Measurements from ENCODE around the gene ACER2. TPM values are rescaled to one million over a fixed set of nuclear protein-coding genes. Genes with fewer than 3 reads are reported as not detected.

ACER2 gene
- 0.87 and 1.1 TPM in 2 replicates for total RNA-seq (2014; rRNA removed; shearing (Covaris generic); ENCODE audit: low replicate concordance)

DNA sequence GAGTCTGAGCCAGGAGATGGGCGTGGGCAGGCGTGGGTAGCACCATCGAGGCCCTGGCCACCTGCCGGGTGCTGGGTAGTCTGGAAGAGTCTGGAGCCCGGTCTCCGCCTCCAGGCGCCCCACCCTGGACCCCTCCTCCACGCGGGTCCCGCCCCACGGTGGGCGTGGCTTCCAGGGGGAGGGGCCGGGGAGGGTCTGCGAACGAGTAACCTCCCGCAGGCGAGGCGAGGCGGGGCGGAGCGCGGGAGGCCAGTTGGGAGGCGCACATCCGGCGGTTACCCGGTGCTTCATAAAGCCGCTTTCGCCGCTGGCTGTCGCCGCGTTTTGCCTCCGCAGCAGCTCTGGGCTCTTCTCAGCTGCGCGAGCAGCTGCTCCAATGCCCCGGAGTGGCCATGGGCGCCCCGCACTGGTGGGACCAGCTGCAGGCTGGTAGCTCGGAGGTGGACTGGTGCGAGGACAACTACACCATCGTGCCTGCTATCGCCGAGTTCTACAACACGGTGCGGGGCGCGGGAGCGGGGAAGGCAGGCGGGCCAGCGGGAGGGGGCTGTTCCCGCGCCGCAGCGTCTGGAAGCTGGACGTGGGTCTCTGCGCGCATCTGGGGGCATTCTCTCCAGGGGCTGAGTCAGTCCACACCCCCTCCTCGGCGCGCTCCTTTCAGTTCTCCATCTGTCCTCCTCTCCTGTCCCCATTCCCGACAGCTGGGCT, at the start of gene ACER2:
Gene ACER2, plus strand, starts transcription at position 317 of the 708 bp plus-strand sequence. Its CDS starts 76 bp downstream, at position 393.
- no peaks in the 10 kb centered on the region for H3K9me2 ChIP-seq (replicated peaks; ENCODE audit: insufficient read depth, low read length)
- DNase-seq, result peak; percentile 97
- H2AFZ ChIP-seq (ENCODE audit: low read length), result peak within 1 kb of the TSS; percentile 87
- no peaks in the 10 kb centered on the region for H3K27me3 ChIP-seq (ENCODE audit: low read length)
- no peaks in the 10 kb centered on the region for H3K36me3 ChIP-seq (ENCODE audit: insufficient read depth, low read length)
- H3K79me2 ChIP-seq (ENCODE audit: low read length), result no peaks in the 10 kb centered on the region
- peaks cover 14% of the 10 kb centered on the region for H3K4me1 ChIP-seq (ENCODE audit: low read length)
- peak within 1 kb of the TSS; percentile 97 for H3K4me2 ChIP-seq (ENCODE audit: low read depth, low read length, poor library complexity, severe bottlenecking)
- peak within 1 kb of the TSS; percentile 89 for H3K4me3 ChIP-seq (ENCODE audit: low read length)
- no peak within 1 kb of the TSS for H3K27ac ChIP-seq (ENCODE audit: low read length)
- peak within 1 kb of the TSS; percentile 71 for H3K9ac ChIP-seq (ENCODE audit: low read length)
- H4K20me1 ChIP-seq (ENCODE audit: insufficient read depth, low read depth, low read length), result no peaks in the 10 kb centered on the region
- no peaks in the 10 kb centered on the region for H3K9me3 ChIP-seq (ENCODE audit: low read length)

DNA sequence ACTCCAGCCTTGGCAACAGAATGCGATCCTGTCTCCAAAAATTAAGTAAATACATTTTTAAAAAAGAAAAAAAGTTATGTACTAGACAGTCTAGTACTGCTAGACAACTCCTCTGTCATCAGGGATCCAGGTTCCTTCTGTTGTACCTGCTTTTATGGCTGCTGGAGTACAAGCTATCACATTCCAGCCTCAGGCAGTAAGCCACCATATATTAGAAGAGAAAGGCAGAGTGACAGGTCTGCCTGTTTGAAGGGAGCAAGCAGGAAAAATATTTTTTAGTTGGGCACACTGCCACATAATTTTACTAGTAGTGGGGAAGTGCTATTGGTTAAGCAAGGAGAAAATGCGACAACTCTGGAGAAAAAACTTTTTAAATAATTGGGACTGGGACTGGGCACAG, 39.7 kb upstream of the ACER2 start:
- no peak overlapping the region for H3K4me2 ChIP-seq (ENCODE audit: low read depth, low read length, poor library complexity, severe bottlenecking)
- no peak overlapping the region for H2AFZ ChIP-seq (ENCODE audit: low read length)

DNA sequence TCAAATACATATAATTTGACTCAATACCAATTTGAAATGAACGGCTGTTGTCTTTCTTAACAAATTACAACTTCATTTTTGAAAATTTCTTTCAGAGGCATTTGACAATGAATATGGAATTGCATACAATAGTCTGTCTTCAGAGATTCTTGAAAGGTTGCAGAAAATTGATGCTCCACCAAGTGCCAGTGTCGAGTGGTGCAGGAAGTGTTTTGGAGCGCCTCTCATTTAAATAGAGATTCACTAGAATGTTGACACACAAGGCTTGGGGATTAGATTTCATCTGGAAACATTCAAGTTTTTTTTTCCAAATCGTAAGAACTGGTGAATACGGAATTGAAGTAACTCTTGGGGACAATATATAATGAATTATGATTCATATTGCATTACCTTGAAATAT, 36.9 kb upstream of the ACER2 start:
- Histone ChIP-seq H3K27ac (ENCODE audit: low read length) (no peak overlapping the region), H3K4me2 (ENCODE audit: low read depth, low read length, poor library complexity, severe bottlenecking) (no peak overlapping the region), H3K4me3 (ENCODE audit: low read length) (no peak overlapping the region), H3K36me3 (ENCODE audit: insufficient read depth, low read length) (peaks cover 34% of the 10 kb centered on the region; the same call in 1 of the 2 replicates), H3K9ac (ENCODE audit: low read length) (no peak overlapping the region), H3K9me2 (replicated peaks; ENCODE audit: insufficient read depth, low read length) (no peaks in the 10 kb centered on the region), H3K9me3 (ENCODE audit: low read length) (no peaks in the 10 kb centered on the region), H3K27me3 (ENCODE audit: low read length) (no peaks in the 10 kb centered on the region), H4K20me1 (ENCODE audit: insufficient read depth, low read depth, low read length) (no peaks in the 10 kb centered on the region), H3K4me1 (ENCODE audit: low read length) (peaks cover 3% of the 10 kb centered on the region), H3K79me2 (ENCODE audit: low read length) (no peaks in the 10 kb centered on the region), H2AFZ (ENCODE audit: low read length) (no peak overlapping the region)
- peak; percentile 59 for DNase-seq

More for the DNA sequence above, 39.7 kb upstream of the ACER2 start:
- H3K36me3 ChIP-seq (ENCODE audit: insufficient read depth, low read length), result peaks cover 13% of the 10 kb centered on the region
- H3K4me3 ChIP-seq (ENCODE audit: low read length), result no peak overlapping the region
- H3K9me3 ChIP-seq (ENCODE audit: low read length), result no peaks in the 10 kb centered on the region
- H3K27me3 ChIP-seq (ENCODE audit: low read length), result no peaks in the 10 kb centered on the region
- DNase-seq, result no peak
- no peaks in the 10 kb centered on the region for H3K9me2 ChIP-seq (replicated peaks; ENCODE audit: insufficient read depth, low read length)
- no peaks in the 10 kb centered on the region for H4K20me1 ChIP-seq (ENCODE audit: insufficient read depth, low read depth, low read length)
- H3K79me2 ChIP-seq (ENCODE audit: low read length), result no peaks in the 10 kb centered on the region
- no peak overlapping the region for H3K9ac ChIP-seq (ENCODE audit: low read length)
- H3K27ac ChIP-seq (ENCODE audit: low read length), result no peak overlapping the region
- peaks cover 19% of the 10 kb centered on the region for H3K4me1 ChIP-seq (ENCODE audit: low read length)

DNA sequence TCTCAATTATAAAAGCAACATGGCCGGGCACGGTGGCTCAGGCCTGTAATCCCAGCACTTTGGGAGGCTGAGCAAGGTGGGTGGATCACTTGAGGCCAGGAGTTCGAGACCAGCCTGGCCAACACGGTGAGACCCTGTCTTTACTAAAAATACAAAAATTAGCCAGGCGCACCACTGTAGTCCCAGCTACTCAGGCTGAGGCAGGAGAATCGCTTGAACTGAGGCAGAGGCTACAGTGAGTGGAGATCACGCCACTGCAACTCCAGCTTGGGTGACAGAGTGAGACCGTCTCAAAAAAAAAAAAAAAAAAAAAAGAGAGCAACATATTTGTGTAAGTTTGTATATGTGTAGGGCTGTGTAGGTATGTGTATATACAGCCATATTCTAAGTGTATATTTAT, 36.2 kb upstream of the ACER2 start:
- Histone ChIP-seq H3K4me2 (ENCODE audit: low read depth, low read length, poor library complexity, severe bottlenecking) (no peak overlapping the region), H3K9ac (ENCODE audit: low read length) (no peak overlapping the region), H4K20me1 (ENCODE audit: insufficient read depth, low read depth, low read length) (no peaks in the 10 kb centered on the region), H2AFZ (ENCODE audit: low read length) (no peak overlapping the region), H3K27ac (ENCODE audit: low read length) (no peak overlapping the region), H3K4me3 (ENCODE audit: low read length) (no peak overlapping the region), H3K4me1 (ENCODE audit: low read length) (peaks cover 2% of the 10 kb centered on the region), H3K9me2 (replicated peaks; ENCODE audit: insufficient read depth, low read length) (no peaks in the 10 kb centered on the region), H3K27me3 (ENCODE audit: low read length) (no peaks in the 10 kb centered on the region), H3K36me3 (ENCODE audit: insufficient read depth, low read length) (peaks cover 40% of the 10 kb centered on the region), H3K79me2 (ENCODE audit: low read length) (no peaks in the 10 kb centered on the region), H3K9me3 (ENCODE audit: low read length) (no peaks in the 10 kb centered on the region)
- DNase-seq, result peak; percentile 49

DNA sequence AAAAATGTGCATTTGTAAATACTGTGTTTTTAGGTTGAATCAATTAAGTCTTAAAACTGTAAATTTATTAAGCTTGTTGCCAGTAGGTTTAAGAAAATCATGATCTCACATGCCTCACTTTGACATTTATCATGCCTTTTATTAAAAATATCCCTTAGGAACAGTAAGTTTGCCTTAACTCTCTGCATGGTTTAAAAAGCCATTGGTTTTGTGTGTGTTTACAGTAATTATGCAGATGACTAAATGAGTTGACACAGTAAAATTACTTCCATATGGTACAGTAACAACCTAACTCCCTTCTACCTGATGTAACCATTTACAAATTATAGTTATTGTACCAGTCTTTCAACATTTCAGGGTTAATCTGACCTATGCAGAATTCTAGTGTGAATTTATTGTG, 35.3 kb upstream of the ACER2 start:
- no peak overlapping the region for H3K4me3 ChIP-seq (ENCODE audit: low read length)
- H3K9ac ChIP-seq (ENCODE audit: low read length), result no peak overlapping the region
- no peak overlapping the region for H2AFZ ChIP-seq (ENCODE audit: low read length)
- H3K79me2 ChIP-seq (ENCODE audit: low read length), result peaks cover 7% of the 10 kb centered on the region
- no peaks in the 10 kb centered on the region for H3K9me2 ChIP-seq (replicated peaks; ENCODE audit: insufficient read depth, low read length)
- peaks cover 12% of the 10 kb centered on the region for H3K4me1 ChIP-seq (ENCODE audit: low read length)
- H3K27me3 ChIP-seq (ENCODE audit: low read length), result no peaks in the 10 kb centered on the region
- 0 out of 2 replicates have a peak, but pooled peaks cover 6% of the 10 kb centered on the region for H4K20me1 ChIP-seq (ENCODE audit: insufficient read depth, low read depth, low read length)
- no peak overlapping the region for H3K4me2 ChIP-seq (ENCODE audit: low read depth, low read length, poor library complexity, severe bottlenecking)
- no peak for DNase-seq
- H3K27ac ChIP-seq (ENCODE audit: low read length), result no peak overlapping the region
- H3K9me3 ChIP-seq (ENCODE audit: low read length), result no peaks in the 10 kb centered on the region
- peaks cover 50% of the 10 kb centered on the region for H3K36me3 ChIP-seq (ENCODE audit: insufficient read depth, low read length)

DNA sequence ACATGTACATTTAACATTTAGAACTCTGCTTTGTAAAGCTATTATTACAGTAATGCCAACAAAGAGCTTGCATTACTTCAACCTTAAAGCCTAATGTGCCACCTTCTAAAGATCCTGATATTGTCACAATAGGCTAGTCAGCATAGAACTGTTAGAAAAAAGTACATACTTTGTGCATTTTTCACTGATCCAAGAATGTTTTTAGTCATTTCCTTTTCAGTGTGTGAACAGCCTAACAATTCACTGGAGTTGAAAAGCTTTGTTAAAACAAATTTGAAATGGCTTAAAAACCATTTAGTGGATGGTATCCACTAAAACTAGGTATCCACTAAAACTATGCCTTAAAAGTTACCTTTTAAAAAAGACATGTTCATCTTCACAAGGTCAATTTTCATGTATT, 33.3 kb upstream of the ACER2 start:
- H3K4me2 ChIP-seq (ENCODE audit: low read depth, low read length, poor library complexity, severe bottlenecking), result no peak overlapping the region
- peaks cover 61% of the 10 kb centered on the region for H3K36me3 ChIP-seq (ENCODE audit: insufficient read depth, low read length)
- no peak overlapping the region for H3K9ac ChIP-seq (ENCODE audit: low read length)

DNA sequence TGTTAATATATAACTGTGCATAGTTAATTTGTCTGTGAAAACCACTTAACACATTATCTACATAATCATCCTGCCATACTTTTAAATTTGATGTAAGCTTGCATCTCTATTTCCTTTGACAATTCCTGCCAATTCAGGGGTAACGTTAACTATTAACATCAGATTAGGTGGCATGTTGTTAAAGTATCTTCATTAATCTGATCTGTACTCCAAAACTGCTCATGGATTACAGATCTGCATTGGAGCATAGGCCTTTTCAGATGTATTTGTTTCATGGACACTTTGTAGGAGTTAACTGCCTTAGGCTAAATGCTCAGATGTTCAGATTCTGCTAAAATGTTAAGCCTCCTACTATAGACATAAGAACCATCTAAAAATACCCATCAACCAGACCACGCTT, 31.9 kb upstream of the ACER2 start:
- H3K27me3 ChIP-seq (ENCODE audit: low read length), result no peaks in the 10 kb centered on the region
- H3K36me3 ChIP-seq (ENCODE audit: insufficient read depth, low read length), result peaks cover 61% of the 10 kb centered on the region
- DNase-seq, result no peak
- no peak overlapping the region for H2AFZ ChIP-seq (ENCODE audit: low read length)
- no peak overlapping the region for H3K9ac ChIP-seq (ENCODE audit: low read length)
- no peak overlapping the region for H3K4me3 ChIP-seq (ENCODE audit: low read length)
- no peak overlapping the region for H3K27ac ChIP-seq (ENCODE audit: low read length)
- H3K9me3 ChIP-seq (ENCODE audit: low read length), result no peaks in the 10 kb centered on the region
- no peaks in the 10 kb centered on the region for H3K9me2 ChIP-seq (replicated peaks; ENCODE audit: insufficient read depth, low read length)
- H3K4me2 ChIP-seq (ENCODE audit: low read depth, low read length, poor library complexity, severe bottlenecking), result peak overlapping the region; percentile 92
- peaks cover 26% of the 10 kb centered on the region for H3K79me2 ChIP-seq (ENCODE audit: low read length)
- H3K4me1 ChIP-seq (ENCODE audit: low read length), result peaks cover 27% of the 10 kb centered on the region
- peaks cover 16% of the 10 kb centered on the region; the same call in 1 of the 2 replicates for H4K20me1 ChIP-seq (ENCODE audit: insufficient read depth, low read depth, low read length)

More for the DNA sequence above, 33.3 kb upstream of the ACER2 start:
- Histone ChIP-seq H3K27me3 (ENCODE audit: low read length) (no peaks in the 10 kb centered on the region), H3K9me3 (ENCODE audit: low read length) (no peaks in the 10 kb centered on the region), H3K9me2 (replicated peaks; ENCODE audit: insufficient read depth, low read length) (no peaks in the 10 kb centered on the region), H2AFZ (ENCODE audit: low read length) (no peak overlapping the region), H3K4me3 (ENCODE audit: low read length) (no peak overlapping the region), H3K27ac (ENCODE audit: low read length) (no peak overlapping the region), H3K4me1 (ENCODE audit: low read length) (peaks cover 20% of the 10 kb centered on the region), H3K79me2 (ENCODE audit: low read length) (peaks cover 22% of the 10 kb centered on the region), H4K20me1 (ENCODE audit: insufficient read depth, low read depth, low read length) (peaks cover 16% of the 10 kb centered on the region; the same call in 1 of the 2 replicates)
- no peak for DNase-seq

DNA sequence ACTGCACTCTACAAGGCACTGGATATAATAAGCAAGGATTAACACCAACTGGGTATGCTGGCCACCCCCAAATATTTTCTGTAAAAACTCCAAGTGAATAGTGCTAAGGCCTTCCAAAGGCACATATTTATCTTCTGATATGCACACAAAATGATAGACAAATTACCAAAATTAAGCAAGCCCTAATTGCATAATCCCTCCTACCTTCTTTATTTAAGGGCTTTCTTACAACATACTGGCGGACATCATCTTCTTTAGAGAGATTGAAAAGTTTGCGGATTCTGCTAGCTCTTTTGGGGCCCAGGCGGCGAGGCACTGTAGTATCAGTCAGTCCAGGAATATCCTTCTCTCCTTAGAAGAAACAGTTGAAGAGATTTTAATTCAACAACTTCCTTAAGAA, 30.6 kb upstream of the ACER2 start:
- peaks cover 26% of the 10 kb centered on the region for H3K79me2 ChIP-seq (ENCODE audit: low read length)
- peak overlapping the region; percentile 92 for H3K4me2 ChIP-seq (ENCODE audit: low read depth, low read length, poor library complexity, severe bottlenecking)
- DNase-seq, result no peak
- H3K9ac ChIP-seq (ENCODE audit: low read length), result peak overlapping the region; percentile 94
- no peaks in the 10 kb centered on the region for H3K9me3 ChIP-seq (ENCODE audit: low read length)
- peak overlapping the region; percentile 90 for H3K4me3 ChIP-seq (ENCODE audit: low read length)
- peaks cover 61% of the 10 kb centered on the region for H3K36me3 ChIP-seq (ENCODE audit: insufficient read depth, low read length)
- H3K4me1 ChIP-seq (ENCODE audit: low read length), result peaks cover 27% of the 10 kb centered on the region
- no peak overlapping the region for H2AFZ ChIP-seq (ENCODE audit: low read length)
- no peaks in the 10 kb centered on the region for H3K27me3 ChIP-seq (ENCODE audit: low read length)
- H3K27ac ChIP-seq (ENCODE audit: low read length), result peak overlapping the region; percentile 88; the same call in 1 of the 2 replicates
- H4K20me1 ChIP-seq (ENCODE audit: insufficient read depth, low read depth, low read length), result peaks cover 16% of the 10 kb centered on the region; the same call in 1 of the 2 replicates
- no peaks in the 10 kb centered on the region for H3K9me2 ChIP-seq (replicated peaks; ENCODE audit: insufficient read depth, low read length)

All from Karpas-422 (cell line).